SK-N-MC (cell line): Measurements from ENCODE around the gene CSNK1G1.

Source experiments
- EZH2 ChIP-seq: fragments of 200-600 bp; sonication (generic); IDR thresholded peaks from one replicate; pipeline ENCODE4 v1.6.1; 2017; ENCODE audit warnings: antibody characterized with exemption
- FOXP2 ChIP-seq: optimal IDR thresholded peaks from 2 replicates; pipeline ENCODE3; 2011; ENCODE audit warnings: mild to moderate bottlenecking, moderate library complexity; ENCODE audit not compliant: insufficient read depth; ENCODE audit errors: extremely low read length, control extremely low read depth
- POLR2AphosphoS5 ChIP-seq: IDR thresholded peaks from 2 replicates; pipeline ENCODE4 v1.6.1; 2012; ENCODE audit warnings: mild to moderate bottlenecking, low read depth, low read length, borderline replicate concordance

DNA sequence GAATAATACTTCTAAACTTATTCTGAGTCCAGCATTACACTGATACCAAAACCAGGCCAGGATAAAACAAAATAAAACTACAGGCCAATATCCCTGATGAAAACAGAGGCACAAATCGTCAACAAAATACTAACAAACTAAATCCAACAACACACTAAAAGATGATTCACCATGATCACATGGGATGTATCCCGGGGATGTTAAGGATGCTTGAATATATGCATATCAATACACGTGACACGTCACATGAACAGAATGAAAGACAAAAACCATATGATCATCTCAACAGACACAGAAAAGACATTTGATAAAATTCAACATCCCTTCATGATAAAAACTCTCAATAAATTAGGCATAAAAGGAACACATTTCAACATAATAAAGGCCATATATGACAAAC lies 91.5 kb downstream of the CSNK1G1 start:
- TF ChIP-seq POLR2AphosphoS5 (no peak), EZH2 (no peak), FOXP2 (no peak)
